ENCODE measurements around the gene YRDC. TPM values are rescaled to one million over a fixed set of nuclear protein-coding genes. Genes with fewer than 3 reads are reported as not detected.
"Not testable (repeated sequence)": the region's sequence is repeated elsewhere in the genome, so short reads cannot be mapped to it uniquely, and the experiment has no call there.

Gene YRDC
- total RNA-seq, 1 donor from 2014 or later = 12.7 TPM

GRCh38 chr1:37778654-37779053, 29.4 kb downstream of the YRDC start:
- Mint-ChIP-seq H3K27me3 (peaks cover 49% of the 10 kb centered on the region), H3K27ac (no peak overlapping the region), H3K36me3 (no peaks in the 10 kb centered on the region), H3K4me1 (ENCODE audit: unreplicated experiment) (no peaks in the 10 kb centered on the region), H3K9me3 (no peaks in the 10 kb centered on the region), H3K4me3 (no peak overlapping the region)
- no peak for DNase-seq (ENCODE audit: extremely low spot score, unreplicated experiment)
- TF ChIP-seq, protein P1, sequence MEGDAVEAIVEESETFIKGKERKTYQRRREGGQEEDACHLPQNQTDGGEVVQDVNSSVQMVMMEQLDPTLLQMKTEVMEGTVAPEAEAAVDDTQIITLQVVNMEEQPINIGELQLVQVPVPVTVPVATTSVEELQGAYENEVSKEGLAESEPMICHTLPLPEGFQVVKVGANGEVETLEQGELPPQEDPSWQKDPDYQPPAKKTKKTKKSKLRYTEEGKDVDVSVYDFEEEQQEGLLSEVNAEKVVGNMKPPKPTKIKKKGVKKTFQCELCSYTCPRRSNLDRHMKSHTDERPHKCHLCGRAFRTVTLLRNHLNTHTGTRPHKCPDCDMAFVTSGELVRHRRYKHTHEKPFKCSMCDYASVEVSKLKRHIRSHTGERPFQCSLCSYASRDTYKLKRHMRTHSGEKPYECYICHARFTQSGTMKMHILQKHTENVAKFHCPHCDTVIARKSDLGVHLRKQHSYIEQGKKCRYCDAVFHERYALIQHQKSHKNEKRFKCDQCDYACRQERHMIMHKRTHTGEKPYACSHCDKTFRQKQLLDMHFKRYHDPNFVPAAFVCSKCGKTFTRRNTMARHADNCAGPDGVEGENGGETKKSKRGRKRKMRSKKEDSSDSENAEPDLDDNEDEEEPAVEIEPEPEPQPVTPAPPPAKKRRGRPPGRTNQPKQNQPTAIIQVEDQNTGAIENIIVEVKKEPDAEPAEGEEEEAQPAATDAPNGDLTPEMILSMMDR (conservative IDR thresholded peaks at IDR 0.05) = no peak

GRCh38 chr1:37776946-37777516, 31.0 kb downstream of the YRDC start:
- no peak for DNase-seq (ENCODE audit: extremely low spot score, unreplicated experiment)
- H3K4me3 Mint-ChIP-seq = no peak overlapping the region
- TF ChIP-seq, protein P1 (conservative IDR thresholded peaks at IDR 0.05) = no peak
- no peaks in the 10 kb centered on the region for H3K36me3 Mint-ChIP-seq
- H3K27ac Mint-ChIP-seq = no peak overlapping the region
- H3K27me3 Mint-ChIP-seq = peaks cover 48% of the 10 kb centered on the region
- no peaks in the 10 kb centered on the region for H3K4me1 Mint-ChIP-seq (ENCODE audit: unreplicated experiment)
- H3K9me3 Mint-ChIP-seq = no peaks in the 10 kb centered on the region

DNA sequence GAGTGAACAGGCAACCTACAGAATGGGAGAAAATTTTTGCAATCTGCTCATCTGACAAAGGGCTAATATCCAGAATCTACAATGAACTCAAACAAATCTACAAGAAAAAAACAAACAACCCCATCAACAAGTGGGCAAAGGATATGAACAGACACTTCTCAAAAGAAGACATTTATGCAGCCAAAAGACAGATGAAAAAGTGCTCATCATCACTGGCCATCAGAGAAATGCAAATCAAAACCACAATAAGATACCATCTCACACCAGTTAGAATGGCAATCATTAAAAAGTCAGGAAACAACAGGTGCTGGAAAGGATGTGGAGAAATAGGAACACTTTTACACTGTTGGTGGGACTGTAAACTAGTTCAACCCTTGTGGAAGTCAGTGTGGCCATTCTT, 36.6 kb downstream of the YRDC start:
- DNase-seq (ENCODE audit: extremely low spot score, unreplicated experiment); H3K4me1 Mint-ChIP-seq (ENCODE audit: unreplicated experiment); H3K4me3 Mint-ChIP-seq; H3K36me3 Mint-ChIP-seq; H3K27ac Mint-ChIP-seq; H3K9me3 Mint-ChIP-seq: not testable (repeated sequence)
- H3K27me3 Mint-ChIP-seq = peaks cover 51% of the 10 kb centered on the region

DNA sequence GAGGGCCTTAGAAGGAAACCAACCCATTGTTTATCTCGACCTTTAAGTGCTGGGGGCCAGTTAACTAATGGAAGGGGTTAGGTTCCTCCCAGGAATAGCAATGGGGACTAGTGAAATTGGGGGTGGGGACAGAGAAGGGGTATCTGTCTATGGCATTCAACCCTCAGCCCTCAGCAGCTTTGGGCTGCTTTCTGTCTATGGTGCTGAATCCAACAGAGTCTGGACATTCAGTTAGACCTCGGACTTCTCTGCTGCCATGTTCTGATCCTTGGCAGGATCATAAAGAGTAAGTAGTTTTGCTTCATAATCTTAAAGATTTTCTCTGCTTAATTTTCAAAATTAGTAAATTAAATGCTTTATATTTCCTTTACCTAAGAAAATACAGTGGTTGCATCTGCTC, 40.5 kb downstream of the YRDC start:
- H3K4me3 Mint-ChIP-seq = no peak overlapping the region
- H3K36me3 Mint-ChIP-seq = no peaks in the 10 kb centered on the region
- H3K4me1 Mint-ChIP-seq (ENCODE audit: unreplicated experiment) = no peaks in the 10 kb centered on the region
- DNase-seq (ENCODE audit: extremely low spot score, unreplicated experiment) = no peak
- H3K27me3 Mint-ChIP-seq = peaks cover 85% of the 10 kb centered on the region
- H3K27ac Mint-ChIP-seq = no peak overlapping the region
- TF ChIP-seq, protein P1 (conservative IDR thresholded peaks at IDR 0.05) = no peak
- no peaks in the 10 kb centered on the region for H3K9me3 Mint-ChIP-seq

- TF ChIP-seq, protein P1 (conservative IDR thresholded peaks at IDR 0.05) = no peak
- Mint-ChIP-seq H3K36me3 (no peaks in the 10 kb centered on the region), H3K4me1 (ENCODE audit: unreplicated experiment) (no peaks in the 10 kb centered on the region), H3K4me3 (no peak overlapping the region), H3K27ac (no peak overlapping the region), H3K9me3 (no peaks in the 10 kb centered on the region), H3K27me3 (peaks cover 91% of the 10 kb centered on the region)
- no peak for DNase-seq (ENCODE audit: extremely low spot score, unreplicated experiment)
Observed at GRCh38 chr1:37765916-37766664, 41.9 kb downstream of the YRDC start.

DNA sequence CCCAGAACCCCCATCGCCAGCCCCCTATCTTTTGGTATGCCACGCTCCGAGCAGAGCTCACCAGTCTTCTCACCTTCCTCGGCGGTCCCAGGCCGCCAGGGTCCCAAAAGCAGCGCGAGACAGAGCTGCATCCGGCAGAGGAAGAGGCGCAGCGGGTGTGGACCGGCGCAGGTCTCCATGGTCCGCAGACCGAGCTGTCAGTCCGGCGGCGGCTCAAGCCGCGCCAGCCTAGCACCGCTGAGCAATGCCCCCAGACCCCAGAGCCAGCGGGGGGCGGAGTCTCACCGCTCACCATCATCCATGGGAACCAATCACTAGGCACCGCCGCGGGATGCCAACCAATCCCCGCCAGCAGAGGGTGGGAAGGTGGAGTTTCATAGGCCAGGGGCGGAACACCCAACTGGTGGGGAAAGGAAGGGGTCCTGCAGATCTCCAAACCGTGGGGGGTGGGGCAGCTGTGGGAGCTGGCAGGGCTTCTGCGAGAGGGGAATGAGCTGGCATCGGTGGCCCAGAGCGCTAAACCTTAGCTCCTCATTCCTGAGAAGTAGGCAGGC, 43.0 kb downstream of the YRDC start, which contains the start of gene EPHA10:
EPHA10 (minus strand) TSS at position 233 of the 554 bp plus-strand sequence; CDS start at position 179, 54 bp downstream.
- DNase-seq (ENCODE audit: extremely low spot score, unreplicated experiment) = no peak
- peaks cover 80% of the 10 kb centered on the region for H3K27me3 Mint-ChIP-seq

More for the DNA sequence above, 43.0 kb downstream of the YRDC start, which contains the start of gene EPHA10:
- TF ChIP-seq, protein P1 (conservative IDR thresholded peaks at IDR 0.05) = no peak
- Mint-ChIP-seq H3K4me1 (ENCODE audit: unreplicated experiment) (no peaks in the 10 kb centered on the region), H3K36me3 (no peaks in the 10 kb centered on the region), H3K9me3 (no peaks in the 10 kb centered on the region), H3K27ac (no peak within 1 kb of the TSS), H3K4me3 (no peak within 1 kb of the TSS)
